K562 (cell line): Measurements from ENCODE around the gene NRP1. TPM values are rescaled to one million over a fixed set of nuclear protein-coding genes. Genes with fewer than 3 reads are reported as not detected.

ENCODE experiments used
- ATAC-seq: fragments of 200-7000 bp; cut with Tn5 transposase; 3 replicates; pipeline ENCODE4 v1.9.1; 2020; ENCODE audit warnings: moderate library complexity
- BruUV-seq: library from RNA; stranded (reverse); fragments of 400-500 nt; replicated peaks from 2 replicates; lab custom pipeline; 2021; lab: Mats Ljungman, UMichigan
- CTCF ChIA-PET: fragments of 300-600 bp; formaldehyde crosslinking; extraction: SDS; loops from one replicate; lab custom pipeline; 2021; ENCODE audit warnings: low intra/inter-chr PET ratio; lab: Yijun Ruan, JAX
- POLR2A ChIA-PET: fragments of 300-600, 350-650 bp; sonication (Branson Sonifier 250); formaldehyde crosslinking; extraction: SDS; loops from one replicate; lab custom pipeline; 2021; ENCODE audit warnings: antibody characterized with exemption, inconsistent platforms; lab: Yijun Ruan, JAX
- DNase-seq, 4 experiments: peaks; one replicate each; pipeline versions ENCODE4 v3.0.0 to v3.0.0-alpha.2; 2011 to 2018; ENCODE audit warnings: low spot score in 3 of 4, mixed read lengths in 3 of 4; ENCODE audit errors: extremely low read depth in 1 of 4
- FAIRE-seq: peaks from 2 replicates; lab custom pipeline; 2011; peaks lifted over from hg19 to GRCh38; lab: Jason Lieb, UNC
- H2AFZ ChIP-seq: 2 replicates; pipeline ENCODE4 v1.6.0; 2011; ENCODE audit warnings: low read depth, low read length, control low read depth, inconsistent platforms
- H3K27ac ChIP-seq: fragments of 200-600 bp; 3 replicates; pipeline ENCODE4 v1.8.0; 2011; ENCODE audit warnings: low read depth, mild to moderate bottlenecking, control low read depth, inconsistent platforms, low read length, moderate library complexity, mixed read lengths; ENCODE audit errors: extremely low read depth
- H3K27me3 ChIP-seq, 2 experiments: fragments of 300-600 bp in 1 of 2; 2 replicates in 1 of 2; 3 replicates in 1 of 2; pipeline versions ENCODE4 v1.6.0 to v1.8.0; 2011; ENCODE audit warnings: inconsistent platforms in 2 of 2, low read length in 2 of 2, mild to moderate bottlenecking in 1 of 2, mixed read lengths in 1 of 2, moderate library complexity in 1 of 2; ENCODE audit not compliant: control insufficient read depth in 2 of 2, insufficient read depth in 2 of 2
- H3K36me3 ChIP-seq: fragments of 300-600 bp; 3 replicates; pipeline ENCODE4 v1.8.0; 2011; ENCODE audit warnings: mild to moderate bottlenecking, low read length, inconsistent platforms; ENCODE audit not compliant: control insufficient read depth, insufficient read depth
- H3K4me1 ChIP-seq, 2 experiments: fragments of 200-600 bp in 1 of 2; replicated peaks in 1 of 2; 2 replicates in 1 of 2; 3 replicates in 1 of 2; pipeline versions ENCODE4 v1.5.1 to v1.8.0; 2011; ENCODE audit warnings: inconsistent platforms in 2 of 2, low read length in 2 of 2, mild to moderate bottlenecking in 1 of 2, mixed read lengths in 1 of 2, moderate library complexity in 1 of 2; ENCODE audit not compliant: control insufficient read depth in 2 of 2, insufficient read depth in 2 of 2
- H3K4me2 ChIP-seq: 2 replicates; pipeline ENCODE4 v1.6.1; 2011; ENCODE audit warnings: low read length, control low read depth, inconsistent platforms, mixed read lengths; ENCODE audit not compliant: insufficient read depth
- H3K4me3 ChIP-seq: fragments of 200-600 bp; sonication (generic), shearing (Covaris generic); 2 replicates; pipeline ENCODE4 v1.5.1; 2016; ENCODE audit warnings: control low read depth, inconsistent platforms
- H3K79me2 ChIP-seq: fragments of 200-600 bp; 3 replicates; pipeline ENCODE4 v1.8.0; 2011; ENCODE audit warnings: low read length, inconsistent platforms; ENCODE audit not compliant: control insufficient read depth, insufficient read depth
- H3K9ac ChIP-seq, 2 experiments: 2 replicates each; pipeline versions ENCODE4 v1.6.0 to v1.6.1; 2011; ENCODE audit warnings: low read depth in 2 of 2, low read length in 2 of 2, control low read depth in 1 of 2, inconsistent platforms in 1 of 2, mild to moderate bottlenecking in 1 of 2, mixed read lengths in 1 of 2; ENCODE audit not compliant: insufficient read depth in 1 of 2
- H3K9me1 ChIP-seq: one replicate; pipeline ENCODE4 v1.6.0; 2011; ENCODE audit warnings: inconsistent platforms, mild to moderate bottlenecking, low read length, moderate library complexity; ENCODE audit not compliant: control insufficient read depth, insufficient read depth
- H3K9me3 ChIP-seq: replicated peaks from 2 replicates; pipeline ENCODE4 v1.5.1; 2011; ENCODE audit warnings: low read depth, low read length, inconsistent platforms; ENCODE audit not compliant: control insufficient read depth, insufficient read depth
- H4K20me1 ChIP-seq: replicated peaks from 2 replicates; pipeline ENCODE4 v1.6.1; 2011; ENCODE audit warnings: low read length, inconsistent platforms, mixed read lengths; ENCODE audit not compliant: control insufficient read depth, insufficient read depth
- CHCHD3 ChIP-seq: fragments of 250-450 bp; sonication (Bioruptor Pico); IDR thresholded peaks from 2 replicates; pipeline ENCODE4 v2.1.2; 2022; ENCODE audit warnings: mild to moderate bottlenecking
- GABPA ChIP-seq: fragments of 200-800 bp; sonication (Bioruptor generic); conservative IDR thresholded peaks from 2 replicates; pipeline ENCODE4 v1.6.1; 2016; ENCODE audit warnings: low read depth, missing genetic modification characterization, missing compliant biosample characterization
- HMG20B ChIP-seq: fragments of 250-450 bp; sonication (Bioruptor Pico); IDR thresholded peaks from 2 replicates; pipeline ENCODE4 v1.5.0; 2021; ENCODE audit warnings: mild to moderate bottlenecking
- ZMIZ1 ChIP-seq, 2 experiments: fragments of 150-350 bp in 1 of 2; IDR thresholded peaks; 2 replicates each; pipeline ENCODE4 v1.6.1; 2012 to 2016; ENCODE audit warnings: low read depth in 2 of 2, low read length in 2 of 2, mild to moderate bottlenecking in 1 of 2, moderate library complexity in 1 of 2
- WGBS: fragments of 100-300 bp; shearing (Covaris generic); methylation state at CpG from one replicate; pipeline ENCODE4 v1.1.6; 2016; ENCODE audit warnings: low coverage, mixed read lengths; ENCODE audit not compliant: insufficient coverage; ENCODE audit errors: missing lambda C conversion rate; 5-methylcytosine and 5-hydroxymethylcytosine counted together
- in situ Hi-C: fragments of 300-500 bp; cut with MboI; formaldehyde crosslinking; loops from 4 replicates; pipeline ENCODE4 v1.15.0; 2018; ENCODE audit warnings: inconsistent platforms, mixed read lengths
- intact Hi-C: fragments of 100-400 bp; cut with micrococcal nuclease; formaldehyde crosslinking; loops from 2 replicates; pipeline ENCODE4 v1.14.2; 2022
- polyA plus RNA-seq, 8 experiments: library from polyadenylated mRNA; depleted of rRNA in 4 of 8; stranded (reverse) in 5 of 8; unstranded in 3 of 8; fragments of >200 nt; fragmentation: Nextera tagmentation in 2 of 8; fragmentation: Illumina TruSeq in 1 of 8; extraction: Ambion mirVana in 2 of 8; extraction: Trizol in 1 of 8; gene quantifications; 2 replicates each; pipeline versions ENCODE4 v1.2.1 to v1.2.3, GENCODE V29; 2011 to 2014; ENCODE audit warnings: inconsistent platforms in 1 of 8, missing spikeins in 1 of 8
- total RNA-seq, 7 experiments: library from RNA; depleted of rRNA in 6 of 7; stranded (reverse); fragments of >200 nt in 6 of 7; fragmentation: Illumina TruSeq in 2 of 7; extraction: Trizol in 2 of 7; gene quantifications; 2 replicates each; pipeline versions ENCODE4 v1.2.1 to v1.2.3, GENCODE V29; 2011 to 2021; ENCODE audit warnings: low replicate concordance in 1 of 7

NRP1 gene
- total and polyA plus RNA-seq, 9 of the 15 experiments (the other 6 are each of a cell fraction or from before 2014, with no cell fraction given), result 0.01 to 0.38 (median 0.04) TPM; not detected in 5

GRCh38 chr10:33248638-33249037 is 85.8 kb downstream of the NRP1 start:
- TF ChIP-seq ZMIZ1 (IDR thresholded peaks at IDR 0.05; ENCODE audit: low read depth in 2 of 2, low read length in 2 of 2), result no peak
- no peak for TF ChIP-seq CHCHD3
- TF ChIP-seq HMG20B (CRISPR knock-in tag), result no peak
- TF ChIP-seq GABPA (tag), result 0 out of 2 replicates have a peak, but pooled peaks have one; percentile 41
- Histone ChIP-seq H3K9ac (no peak overlapping the region), H3K4me2 (no peak overlapping the region), H3K9me1 (no peaks in the 10 kb centered on the region), H4K20me1 (no peaks in the 10 kb centered on the region), H3K4me3 (no peak overlapping the region), H3K9me3 (no peaks in the 10 kb centered on the region), H3K79me2 (no peaks in the 10 kb centered on the region), H3K4me1 (no peaks in the 10 kb centered on the region), H3K36me3 (no peaks in the 10 kb centered on the region), H2AFZ (no peak overlapping the region), H3K27ac (no peak overlapping the region), H3K27me3 (peaks cover 0 to 5% of the 10 kb centered on the region in 2 experiments; a peak in 2 of 5 replicates)
- intact Hi-C loops, result no loop called here
- DNase-seq (no peak), ATAC-seq (no peak), FAIRE-seq (no peak)
- POLR2A ChIA-PET, result no interaction called here
- 0% methylated on average over 1 of the region's 1 CpG for WGBS
- CTCF ChIA-PET, result no interaction called here
- BruUV-seq, result no TSS peak
- in situ Hi-C loops, result no loop called here
